RWPE1 (cell line): ENCODE data around the gene MAP3K10.
A peak's percentile ranks its signal among the peaks of the same experiment; 100 is the strongest.

Source experiments
- CTCF ChIA-PET: fragments of 350-600 bp; sonication (Branson Sonifier 250); formaldehyde crosslinking; extraction: SDS; loops from one replicate; lab custom pipeline; 2021; lab: Yijun Ruan, JAX
- POLR2A ChIA-PET: fragments of 400-600 bp; formaldehyde crosslinking; extraction: SDS; loops from one replicate; lab custom pipeline; 2020; ENCODE audit warnings: antibody characterized with exemption; ENCODE audit not compliant: low non-redundant PET; lab: Yijun Ruan, JAX
- DNase-seq: peaks from one replicate; pipeline ENCODE4 v3.0.0; 2012; ENCODE audit warnings: low spot score
- H3K27ac ChIP-seq: fragments of 450-650 bp; 2 replicates; pipeline ENCODE4 v1.5.1; 2017
- TF ChIP-seq, protein P1 (sequence below): fragments of 450-650 bp; conservative IDR thresholded peaks from 2 replicates; pipeline ENCODE4 v1.5.1; 2017; ENCODE audit warnings: low read depth, mild to moderate bottlenecking

The MAP3K10 gene

DNA sequence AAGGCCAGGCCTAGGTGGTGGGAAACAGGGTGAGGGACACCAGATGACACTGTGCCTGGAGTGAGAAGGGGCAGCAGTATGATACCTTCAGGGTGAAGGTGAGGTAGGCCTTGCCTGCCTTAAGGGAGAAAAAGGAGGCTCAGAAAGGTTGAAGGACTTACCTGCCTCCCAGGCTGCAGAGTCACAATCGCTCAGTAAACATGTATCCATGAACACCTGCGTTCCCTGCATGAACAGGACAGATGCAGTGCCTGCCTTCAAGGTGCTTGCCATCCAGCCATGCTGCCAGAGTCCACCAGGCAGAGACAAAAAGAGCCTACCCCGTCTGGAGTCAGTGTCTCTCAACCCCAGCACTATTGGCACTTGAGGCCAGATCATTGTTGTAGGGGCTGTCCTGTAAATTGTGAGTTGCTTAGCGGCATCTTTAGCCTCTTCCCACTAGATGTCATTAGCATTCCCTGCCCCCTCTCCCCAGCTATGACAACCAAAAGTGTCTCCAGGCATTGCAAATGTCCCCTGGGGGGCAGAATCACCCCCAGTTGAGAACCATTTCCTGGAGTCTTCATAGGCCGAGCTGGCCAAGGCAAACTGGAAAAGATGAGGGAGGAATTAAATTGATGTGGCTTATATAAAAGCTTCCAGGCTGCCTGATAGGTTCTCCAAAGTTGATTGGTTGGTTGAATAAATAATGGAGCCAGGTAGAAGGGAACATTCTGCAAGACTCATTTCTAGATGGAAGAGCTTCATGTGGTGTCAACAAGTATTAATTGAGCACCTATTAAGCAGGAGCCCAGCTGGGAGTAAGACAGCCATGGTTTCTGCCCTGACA lies 1.7 kb downstream of the MAP3K10 start:
- POLR2A ChIA-PET: no interaction called here
- no peak overlapping the region for H3K27ac ChIP-seq
- CTCF ChIA-PET: no interaction called here
- TF ChIP-seq, protein P1, sequence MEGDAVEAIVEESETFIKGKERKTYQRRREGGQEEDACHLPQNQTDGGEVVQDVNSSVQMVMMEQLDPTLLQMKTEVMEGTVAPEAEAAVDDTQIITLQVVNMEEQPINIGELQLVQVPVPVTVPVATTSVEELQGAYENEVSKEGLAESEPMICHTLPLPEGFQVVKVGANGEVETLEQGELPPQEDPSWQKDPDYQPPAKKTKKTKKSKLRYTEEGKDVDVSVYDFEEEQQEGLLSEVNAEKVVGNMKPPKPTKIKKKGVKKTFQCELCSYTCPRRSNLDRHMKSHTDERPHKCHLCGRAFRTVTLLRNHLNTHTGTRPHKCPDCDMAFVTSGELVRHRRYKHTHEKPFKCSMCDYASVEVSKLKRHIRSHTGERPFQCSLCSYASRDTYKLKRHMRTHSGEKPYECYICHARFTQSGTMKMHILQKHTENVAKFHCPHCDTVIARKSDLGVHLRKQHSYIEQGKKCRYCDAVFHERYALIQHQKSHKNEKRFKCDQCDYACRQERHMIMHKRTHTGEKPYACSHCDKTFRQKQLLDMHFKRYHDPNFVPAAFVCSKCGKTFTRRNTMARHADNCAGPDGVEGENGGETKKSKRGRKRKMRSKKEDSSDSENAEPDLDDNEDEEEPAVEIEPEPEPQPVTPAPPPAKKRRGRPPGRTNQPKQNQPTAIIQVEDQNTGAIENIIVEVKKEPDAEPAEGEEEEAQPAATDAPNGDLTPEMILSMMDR: no peak
- no peak for DNase-seq

DNA sequence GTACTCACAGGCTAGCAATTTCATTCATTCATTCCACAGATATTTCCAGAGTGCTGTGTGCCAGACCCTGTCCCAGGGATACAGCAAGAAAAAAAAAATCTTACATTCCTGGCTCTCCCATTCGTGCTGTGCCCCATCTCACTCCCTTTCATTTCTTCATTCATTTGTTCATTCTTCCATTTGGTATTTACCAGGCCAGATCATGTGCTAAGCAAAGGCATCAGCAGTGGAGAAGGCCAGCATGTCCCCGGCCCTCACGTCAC lies 2.3 kb downstream of the MAP3K10 start:
- CTCF ChIA-PET: no interaction called here
- POLR2A ChIA-PET: no interaction called here
- no peak for DNase-seq
- H3K27ac ChIP-seq: no peak overlapping the region
- TF ChIP-seq, protein P1: no peak

DNA sequence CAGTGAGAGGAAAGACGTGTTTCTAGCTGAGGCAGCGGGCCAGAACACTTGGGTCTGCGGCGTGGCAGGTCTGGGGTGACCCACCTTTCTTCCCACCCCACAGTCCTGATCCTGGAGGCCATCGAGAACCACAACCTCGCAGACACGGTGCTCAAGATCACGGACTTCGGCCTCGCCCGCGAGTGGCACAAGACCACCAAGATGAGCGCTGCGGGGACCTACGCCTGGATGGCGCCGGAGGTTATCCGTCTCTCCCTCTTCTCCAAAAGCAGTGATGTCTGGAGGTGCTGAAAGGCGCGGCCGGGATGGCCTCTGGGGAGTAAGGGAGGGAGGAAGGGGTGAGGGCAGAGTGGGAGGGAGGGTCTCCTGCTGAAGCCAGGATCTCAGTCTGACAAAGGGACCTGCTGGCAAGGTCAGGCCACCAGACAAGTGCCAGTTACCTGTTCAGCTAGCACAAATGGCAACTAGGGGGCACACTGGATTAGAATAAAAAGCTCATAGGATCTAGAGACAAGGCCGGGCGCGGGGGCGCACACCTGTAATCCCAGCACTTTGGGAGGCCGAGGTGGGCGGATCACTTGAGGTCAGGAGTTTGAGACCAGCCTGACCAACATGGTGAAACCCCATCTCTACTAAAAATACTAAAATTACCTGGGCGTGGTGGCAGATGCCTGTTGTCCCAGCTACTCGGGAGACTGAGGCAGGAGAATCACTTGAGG lies 7.2 kb downstream of the MAP3K10 start:
- ChIA-PET CTCF (interaction anchor here (0.6 kb wide), 1 partner anchor 1110 kb away, joined by 3 read pairs; no protein-coding TSS in a partner anchor), POLR2A (no interaction called here)
- DNase-seq: no peak
- no peak overlapping the region for H3K27ac ChIP-seq
- TF ChIP-seq, protein P1: no peak

DNA sequence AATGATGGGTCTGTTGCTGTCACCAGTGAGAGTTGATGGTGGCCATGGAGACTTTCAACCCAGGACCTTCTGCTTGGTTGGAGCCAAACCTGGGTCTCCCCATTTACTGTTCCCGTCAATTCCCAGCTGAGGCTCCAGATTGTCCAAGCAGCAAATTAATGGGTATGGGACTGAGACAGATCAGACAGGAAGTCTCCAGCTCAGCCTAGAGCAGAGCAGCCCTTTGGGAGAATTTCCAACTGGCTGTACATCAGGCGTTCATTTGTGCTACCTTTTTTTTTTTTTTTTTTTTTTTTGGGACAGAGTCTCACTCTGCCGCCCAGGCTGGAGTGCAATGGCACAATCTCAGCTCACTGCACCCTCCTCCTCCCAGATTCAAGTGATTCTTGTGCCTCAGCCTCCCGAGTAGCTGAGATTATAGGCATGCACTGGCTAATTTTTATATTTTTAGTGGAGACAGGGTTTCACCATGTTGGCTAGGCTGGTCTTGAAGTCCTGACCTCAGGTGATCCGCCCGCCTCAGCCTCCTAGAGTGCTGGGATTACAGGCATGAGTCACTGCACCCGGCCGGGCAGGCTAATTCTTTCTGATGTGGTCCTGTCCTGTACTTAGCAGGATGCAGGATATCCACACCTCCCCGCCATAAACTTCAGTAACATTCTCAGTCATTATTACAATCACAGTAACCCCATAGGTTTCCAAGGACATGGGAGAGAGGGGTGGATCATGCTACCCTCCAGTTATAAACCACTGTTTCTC lies 9.3 kb downstream of the MAP3K10 start:
- peak overlapping the region; percentile 46 for H3K27ac ChIP-seq
- CTCF ChIA-PET: interaction anchor here (0.6 kb wide), 2 partner anchors 105 to 116 kb away, joined by 3 read pairs; no protein-coding TSS in a partner anchor
- POLR2A ChIA-PET: no interaction called here
- no peak for DNase-seq
- TF ChIP-seq, protein P1: no peak

DNA sequence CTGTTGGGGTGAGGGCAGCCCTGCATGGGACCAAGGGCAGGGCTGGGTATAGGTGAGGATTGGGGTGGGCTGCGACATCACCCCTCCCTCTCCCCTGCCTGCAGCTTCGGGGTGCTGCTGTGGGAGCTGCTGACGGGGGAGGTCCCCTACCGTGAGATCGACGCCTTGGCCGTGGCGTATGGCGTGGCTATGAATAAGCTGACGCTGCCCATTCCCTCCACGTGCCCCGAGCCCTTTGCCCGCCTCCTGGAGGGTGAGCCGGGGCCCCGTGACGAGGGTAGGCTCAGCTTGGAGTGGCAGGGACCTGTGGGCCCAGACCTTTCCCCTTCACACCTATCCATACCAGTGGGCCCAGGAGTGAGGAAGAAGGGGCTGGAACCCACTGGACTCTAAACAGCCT lies 13.2 kb downstream of the MAP3K10 start:
- TF ChIP-seq, protein P1: no peak
- H3K27ac ChIP-seq: no peak overlapping the region
- POLR2A ChIA-PET: no interaction called here
- CTCF ChIA-PET: no interaction called here
- no peak for DNase-seq

DNA sequence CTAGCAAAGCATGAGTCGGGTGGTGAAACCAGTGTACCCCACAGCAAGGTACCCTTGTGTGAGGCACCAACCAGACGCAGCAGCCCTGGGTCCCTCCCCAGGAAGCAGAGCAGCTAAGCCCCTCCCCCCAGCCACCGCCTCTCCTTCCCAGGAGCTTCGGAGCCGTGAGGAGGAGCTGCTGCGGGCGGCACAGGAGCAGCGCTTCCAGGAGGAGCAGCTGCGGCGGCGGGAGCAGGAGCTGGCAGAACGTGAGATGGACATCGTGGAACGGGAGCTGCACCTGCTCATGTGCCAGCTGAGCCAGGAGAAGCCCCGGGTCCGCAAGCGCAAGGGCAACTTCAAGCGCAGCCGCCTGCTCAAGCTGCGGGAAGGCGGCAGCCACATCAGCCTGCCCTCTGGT lies 14.5 kb downstream of the MAP3K10 start:
- no peak for DNase-seq
- ChIA-PET POLR2A (no interaction called here), CTCF (no interaction called here)
- H3K27ac ChIP-seq: no peak overlapping the region
- TF ChIP-seq, protein P1: no peak
